SK-N-MC (cell line): ENCODE measurements around the gene AUTS2.

Source experiments
- DNase-seq: peaks from one replicate; pipeline ENCODE4 v3.0.0-alpha.2; 2011; ENCODE audit warnings: low read depth, low spot score
- H3K27ac ChIP-seq: fragments of 200-600 bp; sonication (generic); 2 replicates; pipeline ENCODE4 v1.5.1; 2016; ENCODE audit warnings: mixed run types
- H3K36me3 ChIP-seq: fragments of 200-600 bp; sonication (generic); 2 replicates; pipeline ENCODE4 v1.6.1; 2017; ENCODE audit warnings: antibody characterized with exemption, low read length, mixed read lengths; ENCODE audit not compliant: insufficient read depth
- H3K4me3 ChIP-seq: fragments of 200-600 bp; sonication (generic); 2 replicates; pipeline ENCODE4 v1.5.1; 2016
- H3K9ac ChIP-seq: fragments of 200-600 bp; sonication (generic); 2 replicates; pipeline ENCODE4 v1.8.0; 2017; ENCODE audit warnings: mixed run types, mixed read lengths; ENCODE audit not compliant: insufficient read length
- H3K9me3 ChIP-seq: fragments of 200-600 bp; sonication (generic); 2 replicates; pipeline ENCODE4 v1.6.1; 2017; ENCODE audit warnings: low read depth, mild to moderate bottlenecking, antibody characterized with exemption, low read length, moderate library complexity, mixed read lengths
- EZH2 ChIP-seq: fragments of 200-600 bp; sonication (generic); IDR thresholded peaks from one replicate; pipeline ENCODE4 v1.6.1; 2017; ENCODE audit warnings: antibody characterized with exemption
- FOXP2 ChIP-seq: optimal IDR thresholded peaks from 2 replicates; pipeline ENCODE3; 2011; ENCODE audit warnings: mild to moderate bottlenecking, moderate library complexity; ENCODE audit not compliant: insufficient read depth; ENCODE audit errors: extremely low read length, control extremely low read depth
- POLR2AphosphoS5 ChIP-seq: IDR thresholded peaks from 2 replicates; pipeline ENCODE4 v1.6.1; 2012; ENCODE audit warnings: mild to moderate bottlenecking, low read depth, low read length, borderline replicate concordance

AUTS2 gene

GRCh38 chr7:69832356-69832755 is 234.1 kb downstream of the AUTS2 start:
- H3K27ac ChIP-seq = no peak overlapping the region

DNA sequence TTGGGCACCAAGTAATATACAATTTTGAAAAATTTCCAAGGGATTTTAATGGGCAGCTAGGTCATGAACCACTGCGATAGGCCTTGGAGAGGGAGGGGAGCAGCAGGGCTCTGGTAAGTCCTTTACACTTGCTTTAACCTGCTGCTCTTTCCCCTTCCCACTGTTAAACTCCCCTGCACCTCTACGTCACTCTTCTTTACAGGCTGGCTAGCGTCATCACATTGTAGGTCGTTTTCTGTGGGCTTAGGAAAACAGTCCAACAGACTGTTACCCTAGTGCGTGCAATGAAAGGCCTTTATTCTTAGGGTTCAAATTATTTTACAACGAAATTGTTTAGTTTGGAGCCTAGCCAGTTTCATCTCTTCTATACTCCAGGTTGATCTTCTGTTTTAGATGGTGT is 235.7 kb downstream of the AUTS2 start:
- no peaks in the 10 kb centered on the region for H3K9me3 ChIP-seq
- no peak overlapping the region for H3K4me3 ChIP-seq
- H3K9ac ChIP-seq = no peak overlapping the region
- no peak for DNase-seq
- H3K27ac ChIP-seq = no peak overlapping the region
- TF ChIP-seq FOXP2 (no peak), EZH2 (no peak), POLR2AphosphoS5 (no peak)
- H3K36me3 ChIP-seq = no peaks in the 10 kb centered on the region

More at GRCh38 chr7:69832356-69832755, 234.1 kb downstream of the AUTS2 start:
- DNase-seq = no peak
- Histone ChIP-seq H3K9ac (no peak overlapping the region), H3K4me3 (no peak overlapping the region), H3K36me3 (no peaks in the 10 kb centered on the region), H3K9me3 (no peaks in the 10 kb centered on the region)
- TF ChIP-seq EZH2 = no peak
- no peak for TF ChIP-seq POLR2AphosphoS5
- no peak for TF ChIP-seq FOXP2

DNA sequence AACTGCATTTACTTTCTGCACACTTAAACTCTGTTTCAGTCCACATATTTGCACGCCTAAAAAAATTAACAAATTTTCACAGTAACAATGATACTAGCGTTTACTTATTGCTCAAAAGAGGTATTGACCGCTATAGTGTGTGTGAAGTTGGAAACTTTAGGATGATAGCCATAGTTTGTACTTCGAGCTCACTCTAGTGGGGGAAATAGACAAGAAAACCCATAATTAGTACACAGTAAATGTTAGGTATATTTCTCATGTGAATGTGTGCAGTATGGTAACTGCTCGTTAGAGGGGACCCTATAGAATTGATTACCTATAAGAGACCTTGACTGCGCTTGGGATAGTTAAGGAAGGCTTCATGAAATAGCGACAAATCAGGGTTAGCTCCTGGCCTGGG is 238.4 kb downstream of the AUTS2 start:
- no peak overlapping the region for H3K27ac ChIP-seq
- H3K9ac ChIP-seq = no peak overlapping the region
- H3K9me3 ChIP-seq = no peaks in the 10 kb centered on the region
- no peak for TF ChIP-seq POLR2AphosphoS5
- TF ChIP-seq FOXP2 = no peak
- TF ChIP-seq EZH2 = no peak
- DNase-seq = no peak
- no peaks in the 10 kb centered on the region for H3K36me3 ChIP-seq
- no peak overlapping the region for H3K4me3 ChIP-seq

DNA sequence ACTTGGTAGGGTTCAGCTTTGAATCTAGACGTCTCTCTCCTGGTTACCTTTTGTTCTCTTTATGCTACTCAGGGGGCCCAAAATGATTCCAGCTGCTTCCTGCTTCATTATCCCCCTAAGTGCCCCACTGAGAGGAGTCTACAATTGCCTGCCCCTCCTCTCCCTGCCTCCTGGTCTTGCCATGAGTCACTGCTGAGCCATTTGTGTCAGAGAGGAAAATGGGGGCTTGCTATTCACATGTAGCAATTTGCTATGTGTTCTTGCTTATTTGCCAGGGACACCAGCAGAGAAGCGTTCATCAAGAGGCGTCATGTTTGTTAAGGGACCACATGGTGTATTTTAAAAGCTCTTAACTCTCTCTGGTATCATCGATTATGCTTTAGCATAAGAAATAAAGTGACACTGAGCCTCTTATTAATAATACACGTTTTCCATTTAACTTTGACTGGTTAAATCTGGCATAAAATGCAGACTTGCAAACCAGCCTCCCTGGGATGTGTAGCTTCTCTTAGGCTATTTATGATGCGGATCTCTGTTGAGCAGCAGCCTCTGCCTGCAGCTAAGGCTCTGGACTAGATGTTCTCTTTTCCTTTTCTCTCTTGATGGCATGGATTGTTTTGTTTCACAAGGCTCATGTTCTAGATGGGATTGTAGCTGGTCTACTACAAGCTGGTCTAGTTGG is 239.3 kb downstream of the AUTS2 start:
- DNase-seq = no peak
- Histone ChIP-seq H3K9me3 (no peaks in the 10 kb centered on the region), H3K36me3 (no peaks in the 10 kb centered on the region), H3K9ac (no peak overlapping the region), H3K4me3 (peak overlapping the region; percentile 10; the same call in 1 of the 2 replicates), H3K27ac (no peak overlapping the region)
- TF ChIP-seq FOXP2 (no peak), EZH2 (no peak), POLR2AphosphoS5 (no peak)

DNA sequence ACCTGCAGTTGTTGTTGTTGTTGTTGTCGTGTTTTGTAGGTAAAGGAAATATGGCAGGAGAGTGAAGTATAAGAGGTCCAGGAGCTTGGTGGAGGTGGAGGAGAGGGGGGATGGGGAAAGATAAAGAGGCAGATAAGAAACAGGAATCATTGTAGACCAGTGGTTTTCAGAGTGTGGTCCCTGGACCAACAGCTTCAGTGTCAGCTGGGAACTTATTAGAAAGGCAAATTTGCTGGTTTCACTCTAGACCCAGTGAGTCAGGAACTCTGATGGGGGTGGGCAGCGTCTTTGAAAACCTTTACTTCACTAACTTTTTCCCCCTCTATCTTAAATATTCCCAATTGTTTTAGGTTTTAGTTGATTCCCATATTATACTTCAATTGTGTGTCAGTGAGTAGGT is 241.5 kb downstream of the AUTS2 start:
- Histone ChIP-seq H3K4me3 (no peak overlapping the region), H3K9ac (no peak overlapping the region)

GRCh38 chr7:69840248-69840647 is 242.0 kb downstream of the AUTS2 start:
- TF ChIP-seq FOXP2 = no peak
- no peak for TF ChIP-seq POLR2AphosphoS5
- TF ChIP-seq EZH2 = no peak
- Histone ChIP-seq H3K4me3 (no peak overlapping the region), H3K27ac (no peak overlapping the region), H3K9ac (no peak overlapping the region), H3K36me3 (no peaks in the 10 kb centered on the region), H3K9me3 (no peaks in the 10 kb centered on the region)
- DNase-seq = no peak

More for the DNA sequence above, 241.5 kb downstream of the AUTS2 start:
- no peak for DNase-seq
- Histone ChIP-seq H3K27ac (no peak overlapping the region), H3K9me3 (no peaks in the 10 kb centered on the region), H3K36me3 (no peaks in the 10 kb centered on the region)
- TF ChIP-seq POLR2AphosphoS5 (no peak), EZH2 (no peak), FOXP2 (no peak)

DNA sequence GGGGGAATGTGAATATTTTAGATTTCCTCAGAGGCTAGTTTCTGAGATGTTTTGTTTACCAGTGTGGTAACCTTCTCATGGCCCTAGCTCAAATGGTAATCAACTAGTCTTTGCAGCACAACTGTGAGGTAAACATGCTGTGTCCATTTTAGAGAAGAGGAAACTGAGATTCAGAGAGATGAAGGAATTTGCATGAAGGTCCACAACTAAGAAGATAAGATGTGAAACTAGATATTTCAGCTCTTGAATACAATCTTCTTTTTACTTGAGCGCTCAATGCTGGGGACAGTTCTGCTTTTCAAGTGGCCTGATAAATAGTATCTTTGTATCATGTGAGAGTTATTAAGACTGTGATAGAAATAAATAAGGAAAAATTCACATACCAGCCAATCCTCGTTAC is 245.4 kb downstream of the AUTS2 start:
- DNase-seq = no peak
- no peaks in the 10 kb centered on the region for H3K36me3 ChIP-seq
- H3K4me3 ChIP-seq = no peak overlapping the region
- no peak overlapping the region for H3K27ac ChIP-seq
- TF ChIP-seq FOXP2 (no peak), POLR2AphosphoS5 (no peak), EZH2 (no peak)
- no peak overlapping the region for H3K9ac ChIP-seq
- no peaks in the 10 kb centered on the region for H3K9me3 ChIP-seq

- H3K9me3 ChIP-seq = no peaks in the 10 kb centered on the region
- H3K9ac ChIP-seq = no peak overlapping the region
- no peak overlapping the region for H3K27ac ChIP-seq
- no peak overlapping the region for H3K4me3 ChIP-seq
- no peaks in the 10 kb centered on the region for H3K36me3 ChIP-seq
- no peak for DNase-seq
- TF ChIP-seq EZH2 (no peak), POLR2AphosphoS5 (no peak), FOXP2 (no peak)
Measured at GRCh38 chr7:69844264-69844868, 246.1 kb downstream of the AUTS2 start.
